GM04503 (cell line): ENCODE results near the gene NLGN4X.

Experiments used
- DNase-seq: peaks from one replicate; pipeline ENCODE4 v3.0.0-alpha.2; 2012; ENCODE audit warnings: low read depth

Gene NLGN4X

DNA sequence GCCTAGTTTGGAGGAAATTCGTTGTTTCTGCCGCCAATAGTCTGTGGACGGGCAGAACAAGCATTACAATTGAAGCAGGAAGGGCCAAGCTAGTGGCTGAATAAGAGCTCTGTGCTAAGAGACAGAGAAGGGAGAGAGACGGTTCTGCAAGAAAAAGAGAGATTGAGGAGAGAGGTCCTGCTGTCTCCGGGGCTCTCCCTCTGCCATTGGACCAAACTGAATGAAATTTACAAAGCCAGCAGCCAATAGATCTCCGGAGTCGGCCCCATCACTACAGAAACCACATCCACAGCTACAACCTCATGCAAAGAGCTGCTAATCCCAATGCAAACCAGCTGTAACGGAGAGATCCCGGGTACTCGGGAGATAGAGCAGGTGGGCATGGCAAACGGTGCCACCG is at the start of gene NLGN4X:
Gene NLGN4X (minus strand): TSS at position 148 of the 400 bp plus-strand sequence. CDS start 77,401 bp downstream, outside the sequence.
- no peak for DNase-seq

DNA sequence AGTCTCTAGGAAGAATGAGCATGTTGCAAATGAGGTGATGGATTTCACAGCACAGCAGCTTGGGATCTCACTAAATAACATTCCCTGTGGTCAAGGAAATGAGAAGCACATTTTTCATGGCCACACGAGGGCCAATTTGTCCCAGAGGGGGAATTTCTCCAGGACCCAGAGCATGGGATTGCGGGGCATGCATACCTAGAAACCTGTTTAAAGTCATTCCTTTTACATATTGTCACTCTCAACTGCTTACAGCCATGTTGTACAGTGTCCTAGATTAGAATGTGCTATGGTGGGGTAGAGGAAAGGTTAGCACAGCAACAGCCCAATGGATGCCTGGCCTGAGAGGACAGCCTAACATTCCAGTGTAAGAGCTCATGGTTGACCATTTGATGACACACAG is 37.4 kb upstream of the NLGN4X start:
- DNase-seq, result no peak

DNA sequence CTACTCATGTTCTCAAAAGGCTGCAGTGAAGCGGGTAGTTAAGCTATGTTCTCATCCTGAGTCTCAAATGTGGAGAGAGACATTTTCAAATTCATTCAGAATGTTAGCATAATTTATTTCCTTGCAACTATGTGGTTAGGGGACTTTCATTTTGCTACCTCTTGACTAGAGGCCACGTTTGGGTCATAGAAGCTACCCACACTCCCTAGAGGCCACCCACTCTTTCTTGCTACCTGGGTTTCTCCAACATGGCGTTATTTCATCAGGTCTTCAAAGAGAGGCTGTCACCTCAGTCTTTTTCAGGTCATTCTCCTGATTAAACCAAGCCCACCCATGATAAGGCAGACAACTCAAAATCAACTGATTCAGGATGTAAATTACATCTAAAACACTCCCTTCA is 34.3 kb upstream of the NLGN4X start:
- DNase-seq, result no peak

DNA sequence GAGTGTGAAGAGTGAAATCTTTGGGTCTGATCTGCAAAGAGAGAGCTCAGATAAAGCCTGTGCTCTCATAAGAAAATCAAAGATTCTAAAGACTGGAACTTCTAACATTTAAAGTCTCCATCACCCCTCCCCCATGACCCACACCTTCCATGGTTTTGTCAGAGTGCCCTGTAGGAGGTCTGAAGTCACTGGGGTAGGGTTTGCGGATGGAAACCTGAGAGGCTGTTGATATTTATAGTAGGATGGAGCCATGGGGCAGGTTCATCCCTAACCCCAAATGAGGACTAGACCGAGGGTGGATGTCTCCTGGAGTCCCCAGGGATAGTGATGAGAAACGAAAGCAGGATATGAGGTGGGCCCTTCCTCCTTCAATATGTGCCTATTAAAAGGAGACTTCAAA is 28.4 kb upstream of the NLGN4X start:
- no peak for DNase-seq

DNA sequence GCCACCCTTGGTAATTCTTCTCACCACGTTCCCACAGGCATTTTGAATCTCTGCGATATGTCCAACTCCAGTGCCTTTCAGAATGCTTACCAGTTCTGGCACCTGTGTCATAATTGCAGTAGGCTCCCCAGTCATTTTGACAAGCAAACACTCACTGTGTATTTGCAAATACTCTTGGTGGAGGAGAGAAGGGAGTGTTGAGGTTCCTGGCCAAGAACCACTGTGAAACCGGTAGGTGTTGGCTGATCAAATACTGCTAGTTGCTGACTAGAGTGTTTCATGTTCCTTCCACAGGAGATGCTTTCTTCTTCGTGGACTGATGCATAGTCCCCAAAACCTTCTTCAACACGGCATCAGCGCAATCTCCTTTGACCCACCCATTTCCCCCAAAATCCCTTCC is 16.0 kb upstream of the NLGN4X start:
- no peak for DNase-seq

DNA sequence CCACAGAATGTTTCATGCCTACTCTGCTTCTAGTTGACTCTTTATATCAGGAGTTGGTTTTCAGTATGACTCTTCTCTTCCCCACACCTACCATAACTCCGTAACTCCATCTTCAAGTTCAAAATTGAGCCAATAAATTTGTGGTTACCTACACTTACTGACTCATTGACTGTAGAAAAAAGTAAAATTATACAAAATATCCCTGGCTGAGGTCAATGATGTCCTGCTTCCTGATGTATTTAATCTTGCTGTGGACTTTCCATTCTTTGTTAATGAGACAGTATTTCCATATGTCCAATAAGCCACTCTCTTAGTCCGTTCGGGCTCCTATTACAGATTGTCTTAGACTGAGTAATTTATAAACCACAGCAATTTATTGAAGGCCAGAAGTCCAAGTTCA is 9.9 kb upstream of the NLGN4X start:
- DNase-seq, result no peak

DNA sequence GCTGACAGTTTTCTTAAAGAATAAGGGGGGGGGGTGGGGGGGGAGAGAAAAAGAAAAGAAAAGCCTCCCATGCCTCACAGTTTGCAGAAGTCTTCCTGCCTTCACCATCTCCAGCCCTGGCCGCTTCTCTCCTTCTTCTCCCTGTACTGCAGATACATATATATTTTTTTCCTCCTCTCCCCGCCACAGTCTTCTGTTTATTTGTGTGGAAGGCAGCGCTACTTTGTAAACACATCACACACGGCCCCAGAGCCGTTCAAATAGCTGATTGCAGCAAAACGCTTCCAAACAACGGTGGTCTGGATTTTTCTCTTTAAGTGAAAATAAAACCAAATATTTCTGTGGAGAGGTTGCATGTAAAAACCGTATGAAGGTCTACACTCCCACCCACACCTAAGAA is 732 bp downstream of the NLGN4X start:
- DNase-seq, result no peak

DNA sequence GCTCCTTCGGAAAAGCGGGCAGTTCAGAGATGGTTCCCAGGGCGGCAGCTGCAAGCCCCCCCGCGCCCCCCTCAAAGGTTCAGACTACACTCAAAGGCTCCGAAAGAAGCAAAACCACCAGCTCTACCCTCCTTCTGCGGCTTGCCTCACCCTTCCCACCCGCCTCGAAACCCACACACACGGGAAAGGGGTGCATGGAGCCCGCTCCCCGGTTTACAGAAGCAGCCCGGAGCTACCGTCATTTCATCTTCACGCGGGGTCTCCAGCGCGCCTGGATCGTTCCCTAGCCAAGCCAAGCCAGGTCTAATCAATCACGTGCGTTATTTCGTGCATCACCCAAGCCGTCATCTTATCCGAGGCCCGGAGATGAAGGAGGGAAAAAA is 1.2 kb downstream of the NLGN4X start:
- DNase-seq, result no peak

DNA sequence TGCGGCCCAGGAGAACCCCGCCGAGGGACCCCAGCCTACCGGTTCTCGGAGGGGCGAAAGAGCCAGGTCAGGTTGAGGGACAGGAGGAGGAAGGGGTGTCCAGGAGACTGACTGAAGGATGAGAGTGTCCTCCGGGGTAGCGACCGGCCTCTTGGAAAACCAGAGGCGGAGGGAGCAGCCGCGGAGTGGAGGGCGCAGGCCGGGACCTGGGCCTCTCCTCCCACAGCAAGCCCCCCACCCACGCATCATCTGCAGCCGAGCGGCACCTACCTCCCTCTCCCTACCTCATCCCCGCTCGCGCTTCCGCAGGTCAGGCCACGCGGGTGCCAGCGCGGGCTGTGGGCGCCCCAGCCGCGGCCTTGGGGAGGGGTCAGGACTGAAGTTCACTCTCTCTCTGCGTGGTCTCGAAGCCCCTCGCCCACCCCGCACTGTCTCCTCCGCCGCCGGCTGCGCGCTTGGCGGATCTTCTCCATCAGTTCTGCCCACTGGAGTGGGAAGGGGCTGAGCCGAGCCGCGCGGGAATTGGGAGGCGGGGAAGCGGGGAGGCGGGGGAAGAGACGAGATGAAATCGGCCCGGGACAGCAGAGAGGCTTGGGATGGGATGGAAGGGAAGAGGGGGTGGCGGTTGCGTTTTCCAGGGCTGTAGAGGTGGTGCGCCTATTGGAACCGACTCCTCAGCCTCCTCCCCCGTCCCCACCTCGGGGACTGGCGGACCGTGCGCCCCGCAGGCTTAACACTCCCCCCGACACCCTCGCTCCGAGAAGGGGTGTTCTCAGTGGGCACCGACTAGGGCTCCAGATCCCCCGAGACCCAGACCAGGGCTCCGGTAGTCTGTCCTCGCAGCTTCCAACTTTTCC is 1.8 kb downstream of the NLGN4X start:
- DNase-seq, result no peak

DNA sequence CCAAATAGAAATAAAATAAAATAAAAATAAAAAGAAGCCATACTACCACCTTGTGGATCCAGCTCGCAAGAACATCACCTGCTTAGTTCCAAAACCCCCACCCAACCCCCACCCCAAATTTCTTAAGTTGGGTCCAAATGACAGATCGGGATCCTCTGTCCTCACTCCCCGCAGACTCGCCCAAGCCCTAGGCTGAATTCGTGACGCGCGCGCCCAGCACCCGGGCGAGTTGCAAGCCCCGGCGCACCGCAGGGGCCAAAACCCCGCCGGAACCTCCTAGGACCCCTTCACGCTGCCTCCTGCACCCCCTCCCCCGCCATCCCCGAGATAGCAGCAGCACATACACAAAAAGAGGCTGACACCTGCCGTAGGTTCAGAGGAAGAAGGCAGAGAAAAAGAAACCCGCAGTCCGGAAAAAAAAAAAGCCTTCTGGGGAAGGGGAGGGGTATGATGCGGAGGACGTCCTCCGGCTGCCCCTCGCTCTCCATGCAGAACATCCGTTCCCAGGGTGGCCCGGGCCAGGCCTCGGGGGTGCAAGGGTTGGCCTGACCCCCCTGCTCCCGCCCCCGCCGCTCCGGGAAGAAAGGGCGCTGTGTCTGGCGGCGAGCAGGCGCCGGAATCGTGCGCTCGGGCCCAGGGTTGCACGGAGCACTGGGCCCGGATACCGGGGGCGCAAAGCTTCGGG is 2.6 kb downstream of the NLGN4X start:
- DNase-seq, result no peak

DNA sequence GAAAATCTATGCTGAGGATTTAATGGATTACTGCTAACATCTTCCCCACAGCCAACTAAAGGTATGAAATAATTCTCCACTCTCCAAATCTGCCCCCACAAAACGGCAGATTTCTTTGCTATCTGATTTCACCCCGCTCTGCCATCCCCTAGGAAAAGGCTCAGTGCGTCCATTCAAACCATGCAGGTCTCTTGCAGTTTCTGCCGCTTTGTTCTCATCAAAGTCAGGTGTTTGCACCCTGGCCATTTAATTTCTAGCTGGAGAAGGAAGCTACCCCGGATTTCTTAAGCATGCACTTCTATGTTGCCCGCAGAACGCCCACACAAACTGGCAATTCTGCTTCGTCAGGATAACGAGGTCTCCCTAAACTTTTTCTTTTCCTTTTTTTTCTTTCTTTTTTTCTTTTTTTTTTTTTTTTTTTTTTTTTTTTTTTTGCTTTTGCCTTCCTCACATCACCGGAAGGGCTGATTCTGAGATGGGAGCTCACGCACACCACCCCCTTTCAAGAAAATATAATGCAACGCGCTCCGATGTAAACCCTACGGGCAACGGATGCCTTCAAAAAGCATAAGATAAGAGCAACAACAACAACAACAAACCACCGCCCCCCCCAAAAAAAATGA is 3.3 kb downstream of the NLGN4X start:
- DNase-seq, result no peak

DNA sequence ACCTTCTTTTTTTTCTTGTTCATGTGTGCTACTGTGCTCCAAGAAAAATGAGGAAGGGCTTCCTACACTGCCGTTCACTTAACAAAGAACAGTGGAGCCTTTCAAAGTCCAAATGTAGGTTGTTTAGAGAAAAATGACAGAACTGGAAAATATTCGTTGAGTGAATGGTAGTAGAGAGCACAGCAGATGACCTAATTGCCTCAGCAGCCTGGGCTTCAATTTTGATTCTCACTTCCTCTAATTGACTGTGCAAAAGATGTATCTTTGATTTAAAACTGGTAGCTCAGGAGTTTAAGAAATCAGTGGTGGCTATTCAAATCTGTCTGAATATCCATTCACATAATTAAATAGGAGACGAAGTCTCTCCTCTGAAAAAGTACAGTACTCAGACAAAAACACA is 5.2 kb downstream of the NLGN4X start:
- no peak for DNase-seq

DNA sequence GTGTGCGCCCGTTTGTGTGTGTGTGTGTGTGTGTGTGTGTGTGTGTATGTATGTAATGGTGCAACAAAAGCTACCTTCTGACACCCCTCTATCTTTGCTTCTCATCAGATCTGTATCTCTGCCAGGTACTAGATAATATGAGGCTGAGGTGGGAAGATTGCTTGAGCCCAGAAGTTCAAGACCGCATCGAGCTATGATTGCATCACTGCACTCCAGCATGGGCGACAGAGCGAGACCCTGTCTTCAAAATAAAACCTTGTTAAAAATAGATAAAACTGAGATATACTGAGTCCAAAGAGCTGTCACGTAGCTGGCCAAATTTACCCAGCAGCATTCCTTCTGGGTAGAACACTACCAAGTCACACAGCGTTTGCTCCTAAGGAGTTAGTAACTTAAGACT is 18.4 kb downstream of the NLGN4X start:
- DNase-seq, result no peak

DNA sequence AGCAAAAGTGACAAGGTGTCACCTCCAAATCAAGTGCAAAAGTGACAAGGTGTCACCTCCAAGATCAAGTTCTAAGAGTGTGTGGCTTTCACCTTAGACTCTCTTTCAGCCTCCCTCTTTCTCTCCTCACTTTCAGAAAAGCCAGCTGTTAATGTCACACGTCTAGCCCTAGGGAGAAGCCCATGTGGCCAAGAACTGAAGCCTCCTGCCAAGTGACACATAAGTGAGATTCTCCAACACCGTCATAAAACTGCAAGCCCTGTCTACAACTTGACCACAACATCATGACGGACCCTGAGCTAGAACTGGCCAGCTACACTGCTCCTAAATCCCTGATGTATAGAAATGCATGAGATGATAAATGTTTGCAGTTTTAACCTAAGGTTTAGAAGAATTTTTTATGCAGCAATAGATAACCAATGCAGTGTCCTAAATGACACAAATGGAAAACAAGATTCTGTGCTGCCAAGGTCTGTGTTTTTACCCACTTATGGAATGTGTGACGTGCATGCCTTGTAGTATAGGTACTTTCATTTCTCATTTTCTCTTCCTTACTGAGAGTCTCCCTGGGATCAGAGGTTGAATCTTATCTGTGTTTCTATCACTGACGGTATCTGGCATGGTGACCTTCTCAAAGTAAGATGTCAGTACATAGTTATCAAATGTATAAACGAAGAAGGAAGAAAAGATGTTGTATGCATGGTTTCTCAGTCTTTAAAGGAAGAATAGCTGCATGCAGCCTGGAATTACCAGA is 25.0 kb downstream of the NLGN4X start:
- no peak for DNase-seq

DNA sequence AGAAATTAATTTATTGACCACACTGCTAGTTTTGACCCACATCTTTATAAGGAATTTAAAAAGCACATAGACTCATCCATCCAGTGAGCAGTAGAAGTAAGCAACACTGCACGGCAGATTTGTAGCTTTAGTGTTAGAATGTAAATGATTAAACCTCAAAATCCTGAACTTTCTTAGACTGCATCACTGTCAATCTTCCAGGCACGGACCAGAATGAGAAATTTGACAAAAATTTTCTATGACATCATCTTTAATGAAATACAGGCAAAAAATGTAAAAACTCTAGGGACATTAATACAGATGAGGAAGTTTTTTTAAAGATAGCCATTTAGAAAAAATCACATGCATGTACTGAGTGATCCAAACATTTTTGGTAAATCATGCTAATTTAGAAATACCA is 29.2 kb downstream of the NLGN4X start:
- no peak for DNase-seq

DNA sequence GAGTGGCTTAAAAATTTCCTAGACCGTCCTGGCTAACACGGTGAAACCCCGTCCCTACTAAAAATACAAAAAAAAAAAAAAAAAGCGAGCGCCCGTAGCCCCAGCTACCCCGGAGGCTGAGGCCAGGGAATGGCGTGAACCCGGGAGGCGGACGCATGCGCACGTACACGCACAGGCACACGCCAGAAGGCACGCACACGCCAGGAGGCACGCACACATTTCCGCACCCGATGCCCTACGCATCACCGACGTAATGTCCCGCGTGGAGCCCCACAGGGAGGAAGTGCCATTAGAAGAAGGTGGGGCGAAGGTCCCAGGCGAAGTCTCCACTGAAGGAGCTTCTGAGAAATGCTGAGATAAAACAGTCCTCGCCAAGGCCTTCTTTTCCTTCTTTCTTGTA is 41.4 kb downstream of the NLGN4X start:
- DNase-seq, result no peak

DNA sequence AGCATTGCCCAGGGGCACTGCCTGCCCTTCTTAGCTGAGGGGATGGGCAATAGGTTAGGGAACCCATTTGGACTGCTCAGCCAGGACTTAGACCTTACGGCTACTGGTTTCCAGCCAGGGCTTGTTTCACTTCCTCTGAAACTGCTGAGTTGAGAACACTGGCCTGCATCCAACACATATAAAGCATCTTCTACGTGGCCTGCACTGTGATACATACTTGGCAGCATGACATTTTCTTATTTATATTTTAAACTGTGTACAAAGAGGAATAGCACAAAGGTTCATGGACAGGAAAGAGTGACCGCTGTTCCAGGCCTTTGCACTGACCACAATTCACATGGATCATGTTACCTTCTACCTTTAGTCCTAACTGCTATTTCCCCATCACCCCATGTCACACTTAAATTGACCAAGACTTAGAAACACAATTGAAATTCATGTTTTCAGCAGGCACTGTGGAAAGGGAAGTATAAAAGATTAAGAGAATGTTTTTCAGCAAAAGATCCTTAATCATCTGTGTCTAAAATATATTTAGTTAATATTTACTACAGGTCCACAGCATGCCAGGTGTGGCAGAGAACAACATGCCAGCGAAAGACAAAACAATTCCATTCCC is 43.7 kb downstream of the NLGN4X start:
- DNase-seq, result no peak

DNA sequence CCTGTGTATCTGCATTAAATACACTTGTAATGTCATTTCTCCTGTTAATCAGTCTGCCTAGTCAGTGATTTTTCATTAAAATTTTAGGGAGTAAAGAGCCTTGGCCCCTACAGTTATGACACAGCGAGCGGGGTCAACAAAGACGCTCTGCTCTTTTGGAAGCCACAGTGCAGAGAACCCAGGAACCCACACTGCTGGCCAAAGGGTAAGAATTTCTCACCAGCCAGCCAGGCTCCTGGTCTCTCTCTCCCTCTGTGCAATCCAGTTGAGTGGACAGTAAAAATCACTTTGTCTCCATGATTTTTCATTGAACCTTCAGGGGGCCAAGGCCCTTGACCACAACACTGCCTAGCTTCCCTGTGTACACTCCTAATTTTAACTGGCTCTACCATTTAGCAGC is 52.8 kb downstream of the NLGN4X start:
- no peak for DNase-seq

DNA sequence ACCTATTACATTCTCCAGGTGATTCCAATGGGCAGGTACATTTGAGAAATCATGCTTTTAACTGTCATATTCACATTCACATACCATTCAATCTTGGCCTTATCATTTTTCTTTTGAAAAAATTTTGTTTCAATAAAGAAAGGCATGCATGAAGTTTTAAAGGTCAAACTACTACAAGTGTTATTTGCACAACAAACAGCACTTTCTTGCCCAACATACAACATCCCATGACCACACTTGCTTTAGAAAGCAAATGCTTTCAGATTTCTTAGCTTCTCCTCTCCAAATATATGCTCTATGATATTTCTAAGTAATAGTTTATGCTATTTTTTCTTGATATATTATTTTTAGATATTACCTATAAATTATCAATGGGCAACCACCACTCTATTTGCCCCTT is 58.2 kb downstream of the NLGN4X start:
- no peak for DNase-seq

DNA sequence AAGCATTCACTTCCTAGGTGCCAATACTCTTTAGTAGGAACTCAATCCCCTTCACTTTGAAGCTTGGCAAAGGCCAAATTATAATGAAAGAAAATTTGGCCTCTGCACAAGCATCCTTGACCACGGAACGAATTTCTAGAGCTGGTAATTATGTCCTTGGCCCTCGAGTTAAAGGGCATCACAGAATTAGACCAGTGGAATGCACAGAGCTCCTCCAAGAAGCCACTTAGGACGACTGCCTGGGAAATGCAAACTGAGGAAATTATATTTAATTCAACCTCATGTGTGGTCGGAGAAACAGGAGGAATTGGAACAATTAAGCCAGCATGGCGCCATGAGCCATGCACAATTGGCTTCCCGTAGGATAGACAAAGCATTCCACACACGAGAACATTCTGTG is 59.3 kb downstream of the NLGN4X start:
- no peak for DNase-seq

DNA sequence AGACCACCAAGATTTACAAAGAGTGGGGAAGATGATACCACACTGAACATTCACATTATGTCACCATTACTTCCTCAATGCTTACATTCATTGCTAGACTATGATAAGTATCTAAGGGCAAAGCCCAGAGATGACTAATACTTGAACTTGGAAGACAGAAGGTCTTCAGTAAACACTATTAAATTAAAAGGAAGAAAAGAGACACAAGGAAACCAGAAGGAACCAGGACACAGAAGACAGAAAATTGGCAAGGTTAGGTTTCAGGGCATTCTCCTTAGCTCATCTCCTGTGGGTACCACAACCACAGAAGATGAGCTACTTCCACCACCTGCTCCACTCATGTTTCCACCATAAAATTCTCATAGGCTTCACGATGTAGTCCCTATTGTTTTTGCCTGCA is 64.9 kb downstream of the NLGN4X start:
- DNase-seq, result no peak

DNA sequence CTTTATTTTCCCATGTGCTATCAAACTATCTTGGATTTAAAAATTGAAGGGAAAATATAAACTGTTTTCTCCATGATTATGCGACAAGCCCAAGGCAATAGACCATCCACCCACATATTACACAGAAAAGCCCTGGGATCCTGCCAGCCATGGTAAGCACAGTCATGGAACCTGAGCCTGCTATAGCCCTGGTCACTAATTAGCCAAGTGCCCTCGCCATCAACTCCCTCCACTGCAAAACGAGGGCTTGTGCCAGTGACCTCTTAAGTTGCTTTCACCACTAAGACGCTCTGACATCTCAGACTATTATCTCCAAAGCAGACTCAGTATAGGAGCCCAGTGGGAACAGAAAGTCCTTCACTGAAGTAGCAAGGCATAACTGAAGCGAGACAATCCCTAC is 69.2 kb downstream of the NLGN4X start:
- DNase-seq, result no peak
